ENCODE measurements around the gene CTPS1. TPM values are rescaled to one million over a fixed set of nuclear protein-coding genes. Genes with fewer than 3 reads are reported as not detected.

The CTPS1 gene
- total RNA-seq, 1 donor from 2014 or later = 41.2 TPM

GRCh38 chr1:40952744-40953315, 26.7 kb upstream of the CTPS1 start:
- Mint-ChIP-seq H3K9me3 (ENCODE audit: unreplicated experiment) (no peaks in the 10 kb centered on the region), H3K4me1 (ENCODE audit: unreplicated experiment) (peaks cover 17% of the 10 kb centered on the region), H3K4me3 (ENCODE audit: unreplicated experiment) (no peak overlapping the region), H3K36me3 (ENCODE audit: low read depth, unreplicated experiment) (no peaks in the 10 kb centered on the region), H3K27me3 (ENCODE audit: unreplicated experiment) (peaks cover 2% of the 10 kb centered on the region), H3K27ac (ENCODE audit: unreplicated experiment) (no peak overlapping the region)
- no peak for DNase-seq (ENCODE audit: low spot score)
- TF ChIP-seq, protein P1, sequence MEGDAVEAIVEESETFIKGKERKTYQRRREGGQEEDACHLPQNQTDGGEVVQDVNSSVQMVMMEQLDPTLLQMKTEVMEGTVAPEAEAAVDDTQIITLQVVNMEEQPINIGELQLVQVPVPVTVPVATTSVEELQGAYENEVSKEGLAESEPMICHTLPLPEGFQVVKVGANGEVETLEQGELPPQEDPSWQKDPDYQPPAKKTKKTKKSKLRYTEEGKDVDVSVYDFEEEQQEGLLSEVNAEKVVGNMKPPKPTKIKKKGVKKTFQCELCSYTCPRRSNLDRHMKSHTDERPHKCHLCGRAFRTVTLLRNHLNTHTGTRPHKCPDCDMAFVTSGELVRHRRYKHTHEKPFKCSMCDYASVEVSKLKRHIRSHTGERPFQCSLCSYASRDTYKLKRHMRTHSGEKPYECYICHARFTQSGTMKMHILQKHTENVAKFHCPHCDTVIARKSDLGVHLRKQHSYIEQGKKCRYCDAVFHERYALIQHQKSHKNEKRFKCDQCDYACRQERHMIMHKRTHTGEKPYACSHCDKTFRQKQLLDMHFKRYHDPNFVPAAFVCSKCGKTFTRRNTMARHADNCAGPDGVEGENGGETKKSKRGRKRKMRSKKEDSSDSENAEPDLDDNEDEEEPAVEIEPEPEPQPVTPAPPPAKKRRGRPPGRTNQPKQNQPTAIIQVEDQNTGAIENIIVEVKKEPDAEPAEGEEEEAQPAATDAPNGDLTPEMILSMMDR (IDR thresholded peaks at IDR 0.05; ENCODE audit: unreplicated experiment) = no peak

GRCh38 chr1:40954626-40955025, 24.9 kb upstream of the CTPS1 start:
- no peak overlapping the region for H3K4me3 Mint-ChIP-seq (ENCODE audit: unreplicated experiment)
- no peak for DNase-seq (ENCODE audit: low spot score)
- no peaks in the 10 kb centered on the region for H3K9me3 Mint-ChIP-seq (ENCODE audit: unreplicated experiment)
- H3K27ac Mint-ChIP-seq (ENCODE audit: unreplicated experiment) = no peak overlapping the region
- H3K36me3 Mint-ChIP-seq (ENCODE audit: low read depth, unreplicated experiment) = no peaks in the 10 kb centered on the region
- peaks cover 2% of the 10 kb centered on the region for H3K27me3 Mint-ChIP-seq (ENCODE audit: unreplicated experiment)
- H3K4me1 Mint-ChIP-seq (ENCODE audit: unreplicated experiment) = peaks cover 12% of the 10 kb centered on the region
- TF ChIP-seq, protein P1 (IDR thresholded peaks at IDR 0.05; ENCODE audit: unreplicated experiment) = no peak

- TF ChIP-seq, protein P1 (IDR thresholded peaks at IDR 0.05; ENCODE audit: unreplicated experiment) = no peak
- Mint-ChIP-seq H3K27me3 (ENCODE audit: unreplicated experiment) (peaks cover 2% of the 10 kb centered on the region), H3K9me3 (ENCODE audit: unreplicated experiment) (no peaks in the 10 kb centered on the region), H3K4me3 (ENCODE audit: unreplicated experiment) (no peak overlapping the region), H3K4me1 (ENCODE audit: unreplicated experiment) (peaks cover 12% of the 10 kb centered on the region), H3K36me3 (ENCODE audit: low read depth, unreplicated experiment) (no peaks in the 10 kb centered on the region), H3K27ac (ENCODE audit: unreplicated experiment) (no peak overlapping the region)
- no peak for DNase-seq (ENCODE audit: low spot score)
Measured at GRCh38 chr1:40955266-40955665, 24.2 kb upstream of the CTPS1 start.

- Mint-ChIP-seq H3K9me3 (ENCODE audit: unreplicated experiment) (no peaks in the 10 kb centered on the region), H3K36me3 (ENCODE audit: low read depth, unreplicated experiment) (no peaks in the 10 kb centered on the region), H3K27ac (ENCODE audit: unreplicated experiment) (no peak overlapping the region), H3K4me3 (ENCODE audit: unreplicated experiment) (no peak overlapping the region), H3K4me1 (ENCODE audit: unreplicated experiment) (peaks cover 12% of the 10 kb centered on the region), H3K27me3 (ENCODE audit: unreplicated experiment) (peaks cover 2% of the 10 kb centered on the region)
- no peak for DNase-seq (ENCODE audit: low spot score)
- TF ChIP-seq, protein P1 (IDR thresholded peaks at IDR 0.05; ENCODE audit: unreplicated experiment) = no peak
Measured at GRCh38 chr1:40956407-40956806, 23.1 kb upstream of the CTPS1 start.

DNA sequence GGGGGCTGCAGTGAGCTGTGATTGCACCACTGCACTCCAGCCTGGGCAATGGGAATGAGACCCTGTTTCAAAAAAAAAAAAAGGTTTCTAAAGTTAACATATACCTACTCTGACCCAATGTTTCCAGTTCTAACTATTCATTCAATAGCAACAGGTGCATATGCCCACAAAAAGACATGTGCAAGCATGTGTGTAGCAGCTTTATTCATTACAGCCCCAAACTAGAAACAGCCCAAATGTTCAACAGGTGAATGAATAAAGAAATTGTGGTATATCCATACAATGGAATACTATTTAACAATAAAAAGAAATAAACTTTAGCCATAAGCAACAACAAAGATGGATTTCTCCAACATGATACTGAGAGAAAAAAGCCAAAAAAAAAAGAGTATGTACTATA, 21.3 kb upstream of the CTPS1 start:
- TF ChIP-seq, protein P1 (IDR thresholded peaks at IDR 0.05; ENCODE audit: unreplicated experiment) = no peak
- Mint-ChIP-seq H3K27ac (ENCODE audit: unreplicated experiment) (no peak overlapping the region), H3K27me3 (ENCODE audit: unreplicated experiment) (peaks cover 2% of the 10 kb centered on the region), H3K4me1 (ENCODE audit: unreplicated experiment) (peaks cover 9% of the 10 kb centered on the region), H3K4me3 (ENCODE audit: unreplicated experiment) (no peak overlapping the region), H3K36me3 (ENCODE audit: low read depth, unreplicated experiment) (no peaks in the 10 kb centered on the region), H3K9me3 (ENCODE audit: unreplicated experiment) (no peaks in the 10 kb centered on the region)
- no peak for DNase-seq (ENCODE audit: low spot score)

All from endothelial cell (in vitro differentiated cells).